Upper lobe of left lung (tissue), 6 donors: ENCODE data around the gene CDKN2A. TPM values are rescaled to one million over a fixed set of nuclear protein-coding genes. Genes with fewer than 3 reads are reported as not detected.

Experiments used
- ATAC-seq, 2 donors: fragments of 200-7000 bp; cut with Tn5 transposase; one replicate each; pipeline ENCODE4 v1.9.1; 2022; ENCODE audit warnings: mild to moderate bottlenecking in 2 of 2, moderate library complexity in 2 of 2; ENCODE audit not compliant: low FRiP score in 2 of 2
- DNase-seq, 2 donors: peaks; one replicate each; pipeline ENCODE4 v3.0.0-alpha.2; 2019 to 2020
- H3K27ac ChIP-seq, 4 donors: fragments of 200-600 bp; sonication (generic); one replicate each; pipeline ENCODE4 v1.5.1; 2016 to 2019
- H3K27me3 ChIP-seq, 4 donors: fragments of 200-600 bp; sonication (generic); one replicate each; pipeline ENCODE4 v1.5.1; 2017 to 2019
- H3K36me3 ChIP-seq, 4 donors: fragments of 200-600 bp; sonication (generic); one replicate each; pipeline ENCODE4 v1.5.1; 2016 to 2019
- H3K4me1 ChIP-seq, 4 donors: fragments of 200-600 bp; sonication (generic); one replicate each; pipeline ENCODE4 v1.5.1; 2018 to 2019
- H3K4me3 ChIP-seq, 4 donors: fragments of 200-600 bp; sonication (generic); one replicate each; pipeline ENCODE4 v1.5.1; 2017 to 2019; ENCODE audit warnings: mild to moderate bottlenecking in 2 of 4, moderate library complexity in 1 of 4
- H3K9me3 ChIP-seq, 4 donors: fragments of 200-600 bp; sonication (generic); one replicate each; pipeline ENCODE4 v1.5.1; 2018 to 2019
- EP300 ChIP-seq, 4 donors: sonication (generic); formaldehyde crosslinking; IDR thresholded peaks; one replicate each; pipeline ENCODE4 v1.5.1; 2017; ENCODE audit warnings: antibody characterized with exemption in 4 of 4, control low read depth in 2 of 4
- POLR2A ChIP-seq, 4 donors: fragments of 450-650 bp; IDR thresholded peaks; one replicate each; pipeline ENCODE4 v1.5.1; 2016 to 2017; ENCODE audit warnings: antibody characterized with exemption in 4 of 4, mild to moderate bottlenecking in 2 of 4
- POLR2AphosphoS5 ChIP-seq, 2 donors: sonication (generic); formaldehyde crosslinking; IDR thresholded peaks; one replicate each; pipeline ENCODE4 v1.5.1; 2017; ENCODE audit warnings: antibody characterized with exemption in 2 of 2
- WGBS, 2 donors: methylation state at CpG; one replicate each; pipeline ENCODE4 v1.1.5; 2017 to 2018; 5-methylcytosine and 5-hydroxymethylcytosine counted together
- total RNA-seq, 6 donors: library from RNA; depleted of rRNA in 4 of 6; stranded (reverse); fragments of >200 nt in 4 of 6; gene quantifications; one replicate each; pipeline versions ENCODE4 v1.1.0 to v1.2.1, GENCODE V29; 2016 to 2021
- TF ChIP-seq, protein P1 (sequence below), 6 experiments: fragments of 450-650 bp in 4 of 6; fragments of 200-600 bp in 2 of 6; sonication (generic) in 2 of 6; IDR thresholded peaks; one replicate each; pipeline ENCODE4 v1.5.1; 2016 to 2019; ENCODE audit warnings: antibody characterized with exemption in 6 of 6
- donor health status: DM: no; HTN: no; CAD: no; lungs with moderate emphysema.
- donor health status: DM: no; HTN: yes; CAD: no; lungs with severe emphysema.

Gene CDKN2A
- total RNA-seq, 6 donors from 2014 or later: 1.5 to 32.5 (median 7.0) TPM; not detected in 1

DNA sequence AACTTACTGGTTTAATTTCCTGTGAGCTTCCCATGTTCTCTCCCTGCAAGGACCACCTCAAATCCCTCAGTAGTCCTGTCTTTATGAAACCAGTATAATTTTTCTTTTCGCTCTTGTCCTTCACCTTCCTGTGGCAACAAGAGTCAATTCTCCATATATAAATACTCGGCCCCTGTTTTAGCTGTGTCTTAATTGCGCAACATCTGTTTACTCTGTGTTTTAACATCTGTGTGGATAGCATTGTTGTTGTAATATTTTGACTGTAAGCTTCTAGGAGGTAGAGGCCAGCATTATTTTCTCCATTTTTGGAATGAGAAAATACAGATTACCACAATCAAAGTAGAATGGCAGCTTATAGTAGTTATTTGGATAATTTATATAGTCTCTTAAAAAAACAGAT is 45.1 kb upstream of the CDKN2A start:
- Histone ChIP-seq H3K27ac (no peak overlapping the region), H3K9me3 (no peaks in the 10 kb centered on the region), H3K4me3 (no peak overlapping the region), H3K27me3 (no peaks in the 10 kb centered on the region), H3K4me1 (peaks cover 14 to 34% (median 17%) of the 10 kb centered on the region in 4 donors), H3K36me3 (no peaks in the 10 kb centered on the region)
- DNase-seq: no peak
- ATAC-seq: no peak
- 62% methylated on average over 3 of the region's 3 CpGs for WGBS, 2 donors
- no peak for TF ChIP-seq EP300 (IDR thresholded peaks at IDR 0.05)
- TF ChIP-seq POLR2AphosphoS5 (IDR thresholded peaks at IDR 0.05): no peak

DNA sequence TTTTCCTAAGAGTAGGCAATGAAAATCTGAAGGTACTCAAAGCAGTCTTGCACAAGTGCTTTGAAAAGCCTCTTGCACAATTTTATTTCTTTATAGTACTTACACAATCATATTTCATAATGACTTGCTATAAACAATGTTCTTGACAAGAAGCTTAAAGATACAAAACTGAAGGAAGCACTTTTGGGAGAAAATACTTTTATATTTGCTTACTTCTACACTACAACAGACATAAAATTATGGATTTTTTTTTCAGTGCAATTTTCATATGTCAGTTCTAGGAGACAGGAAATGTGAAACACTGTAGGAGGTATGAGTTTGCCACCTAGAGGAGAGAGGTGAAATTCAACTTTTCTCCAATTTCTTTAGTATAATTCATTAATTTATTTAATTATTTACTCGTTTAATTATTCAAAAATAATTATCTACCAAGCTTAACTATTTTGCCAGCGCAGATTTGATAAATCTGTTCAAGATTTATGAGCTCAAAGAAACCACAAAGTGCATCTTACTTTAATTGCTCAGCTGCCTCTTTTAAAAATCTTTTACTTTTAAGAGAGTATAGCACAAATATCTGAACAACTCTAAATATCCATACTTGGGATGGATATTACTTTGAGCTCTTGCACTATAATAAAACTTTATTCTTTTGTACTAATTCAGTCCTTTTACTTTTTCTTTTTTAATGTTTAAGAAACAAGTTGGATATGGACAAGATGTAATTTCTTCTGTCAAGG is 43.9 kb upstream of the CDKN2A start:
- peak overlapping the region in 3 of 4 donors; percentile 1 to 64 (median 48) for H3K27ac ChIP-seq
- ATAC-seq (peak in 1 of 2 donors; percentile 42), DNase-seq (no peak)
- H3K9me3 ChIP-seq: no peaks in the 10 kb centered on the region
- TF ChIP-seq, protein P1, sequence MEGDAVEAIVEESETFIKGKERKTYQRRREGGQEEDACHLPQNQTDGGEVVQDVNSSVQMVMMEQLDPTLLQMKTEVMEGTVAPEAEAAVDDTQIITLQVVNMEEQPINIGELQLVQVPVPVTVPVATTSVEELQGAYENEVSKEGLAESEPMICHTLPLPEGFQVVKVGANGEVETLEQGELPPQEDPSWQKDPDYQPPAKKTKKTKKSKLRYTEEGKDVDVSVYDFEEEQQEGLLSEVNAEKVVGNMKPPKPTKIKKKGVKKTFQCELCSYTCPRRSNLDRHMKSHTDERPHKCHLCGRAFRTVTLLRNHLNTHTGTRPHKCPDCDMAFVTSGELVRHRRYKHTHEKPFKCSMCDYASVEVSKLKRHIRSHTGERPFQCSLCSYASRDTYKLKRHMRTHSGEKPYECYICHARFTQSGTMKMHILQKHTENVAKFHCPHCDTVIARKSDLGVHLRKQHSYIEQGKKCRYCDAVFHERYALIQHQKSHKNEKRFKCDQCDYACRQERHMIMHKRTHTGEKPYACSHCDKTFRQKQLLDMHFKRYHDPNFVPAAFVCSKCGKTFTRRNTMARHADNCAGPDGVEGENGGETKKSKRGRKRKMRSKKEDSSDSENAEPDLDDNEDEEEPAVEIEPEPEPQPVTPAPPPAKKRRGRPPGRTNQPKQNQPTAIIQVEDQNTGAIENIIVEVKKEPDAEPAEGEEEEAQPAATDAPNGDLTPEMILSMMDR (IDR thresholded peaks at IDR 0.05): peak in 3 of 6 experiments; percentile 29 to 33 (median 30)
- TF ChIP-seq POLR2AphosphoS5 (IDR thresholded peaks at IDR 0.05) (no peak), POLR2A (IDR thresholded peaks at IDR 0.05) (no peak), EP300 (IDR thresholded peaks at IDR 0.05) (peak in 1 of 4 donors; percentile 62)
- peaks cover 14 to 34% (median 17%) of the 10 kb centered on the region in 4 donors for H3K4me1 ChIP-seq
- H3K27me3 ChIP-seq: no peaks in the 10 kb centered on the region
- H3K36me3 ChIP-seq: no peaks in the 10 kb centered on the region
- no peak overlapping the region for H3K4me3 ChIP-seq
- 15 to 16% methylated on average over 2 of the region's 2 CpGs for WGBS, 2 donors

DNA sequence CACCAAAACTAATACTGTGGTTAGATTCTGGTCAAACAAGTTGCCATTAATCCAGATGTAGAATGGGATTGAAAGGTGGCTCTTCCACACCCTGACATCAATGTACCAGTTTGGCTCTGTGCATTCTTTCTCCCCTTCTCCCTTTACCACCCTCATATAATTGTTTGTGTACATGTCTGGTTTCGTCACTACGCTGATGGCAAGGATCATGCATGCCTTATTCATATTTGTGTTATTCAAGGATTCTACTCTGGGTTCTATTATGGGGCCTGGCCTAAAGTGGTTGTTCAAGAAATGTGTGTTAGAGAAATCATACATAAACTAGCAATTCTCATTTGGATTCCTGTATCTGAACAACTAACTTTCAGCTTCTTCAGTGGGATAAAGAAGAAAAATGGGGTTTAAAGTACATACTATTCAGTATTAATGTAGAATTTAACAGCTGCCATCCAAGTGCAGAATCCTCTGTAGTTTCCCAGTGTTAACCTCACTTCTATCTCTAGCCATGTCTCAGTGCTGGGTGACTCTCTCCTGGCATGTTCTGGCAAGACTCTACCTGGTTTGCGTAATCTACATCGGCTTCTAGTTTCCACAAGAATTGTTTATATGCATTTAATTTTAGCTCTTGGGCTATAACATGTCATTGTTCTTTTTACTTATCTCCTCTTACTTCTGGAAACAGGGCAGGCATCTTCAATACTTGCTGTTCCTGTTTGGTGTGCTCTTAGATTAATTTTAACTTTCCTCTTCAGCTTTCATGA is 42.9 kb upstream of the CDKN2A start:
- DNase-seq (peak in 1 of 2 donors; percentile 38), ATAC-seq (no peak)
- Histone ChIP-seq H3K4me3 (no peak overlapping the region), H3K9me3 (no peaks in the 10 kb centered on the region), H3K4me1 (peaks cover 14 to 31% (median 17%) of the 10 kb centered on the region in 4 donors), H3K27me3 (no peaks in the 10 kb centered on the region), H3K36me3 (no peaks in the 10 kb centered on the region), H3K27ac (peak overlapping the region in 3 of 4 donors; percentile 4 to 64 (median 48))
- WGBS, 2 donors: 55 to 66% methylated on average over 4 of the region's 4 CpGs
- no peak for TF ChIP-seq POLR2AphosphoS5 (IDR thresholded peaks at IDR 0.05)
- TF ChIP-seq, protein P1 (IDR thresholded peaks at IDR 0.05): no peak

DNA sequence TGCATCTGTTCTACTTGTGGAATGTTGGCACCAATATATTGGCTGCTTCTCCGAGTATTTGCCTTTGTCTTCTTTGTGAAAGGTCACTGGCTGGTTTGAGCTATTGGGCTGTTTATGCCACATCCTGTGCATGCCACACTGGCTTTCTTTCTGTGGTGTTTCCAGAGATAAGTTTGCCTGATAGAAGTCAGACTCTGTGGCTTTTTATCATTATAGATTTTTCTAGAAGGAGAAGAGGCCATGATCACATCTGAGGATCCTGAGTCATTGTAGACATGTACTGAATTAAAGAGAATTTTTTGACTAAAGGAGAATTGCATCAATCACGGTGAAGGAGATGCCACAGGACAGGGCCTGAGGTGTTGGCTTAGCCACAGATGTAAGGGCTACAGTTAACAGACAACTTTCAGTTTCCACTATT is 41.4 kb upstream of the CDKN2A start:
- ATAC-seq (no peak), DNase-seq (no peak)
- no peaks in the 10 kb centered on the region for H3K27me3 ChIP-seq
- H3K27ac ChIP-seq: no peak overlapping the region
- TF ChIP-seq POLR2A (IDR thresholded peaks at IDR 0.05) (no peak), POLR2AphosphoS5 (IDR thresholded peaks at IDR 0.05) (no peak), EP300 (IDR thresholded peaks at IDR 0.05) (no peak)
- TF ChIP-seq, protein P1 (IDR thresholded peaks at IDR 0.05): no peak
- no peaks in the 10 kb centered on the region for H3K9me3 ChIP-seq
- 71 to 76% methylated on average over 2 of the region's 2 CpGs for WGBS, 2 donors
- no peaks in the 10 kb centered on the region for H3K36me3 ChIP-seq
- no peak overlapping the region for H3K4me3 ChIP-seq
- peaks cover 14 to 27% (median 18%) of the 10 kb centered on the region in 4 donors for H3K4me1 ChIP-seq

DNA sequence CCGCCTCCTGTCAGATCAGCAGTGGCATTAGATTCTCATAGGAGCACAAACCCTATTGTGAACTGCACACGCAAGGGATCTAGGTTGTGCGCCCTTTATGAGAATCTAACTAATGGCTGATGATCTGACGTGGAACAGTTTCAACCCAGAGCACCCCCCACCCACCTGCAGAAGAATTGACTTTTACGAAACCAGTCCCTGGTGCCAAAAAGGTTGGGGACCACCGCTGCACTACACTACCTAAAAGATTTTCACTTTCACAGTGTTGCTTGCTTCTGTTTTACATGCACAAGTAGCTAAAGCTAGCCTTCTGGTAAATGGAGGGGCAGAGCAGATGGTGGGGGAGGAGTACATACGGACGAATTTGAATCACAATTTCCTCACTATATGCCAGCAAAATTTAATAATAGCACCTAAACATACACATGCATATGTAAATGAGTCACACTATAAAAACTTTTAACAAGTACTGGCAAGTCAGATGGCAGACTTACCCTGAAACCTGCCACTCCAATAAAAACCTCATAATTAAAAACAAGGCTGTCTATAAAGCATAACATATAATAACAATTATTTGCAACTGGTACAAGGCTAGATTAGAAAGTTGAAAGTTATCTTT is 38.9 kb upstream of the CDKN2A start:
- H3K9me3 ChIP-seq: no peaks in the 10 kb centered on the region
- DNase-seq (no peak), ATAC-seq (no peak)
- no peak for TF ChIP-seq POLR2AphosphoS5 (IDR thresholded peaks at IDR 0.05)
- peaks cover 11 to 26% (median 21%) of the 10 kb centered on the region in 4 donors for H3K4me1 ChIP-seq
- H3K36me3 ChIP-seq: no peaks in the 10 kb centered on the region
- H3K4me3 ChIP-seq: no peak overlapping the region
- no peaks in the 10 kb centered on the region for H3K27me3 ChIP-seq
- 83 to 85% methylated on average over 8 of the region's 8 CpGs for WGBS, 2 donors
- H3K27ac ChIP-seq: no peak overlapping the region
